Measurements from ENCODE around the gene FES.

GRCh38 chr15:90857337-90857736 lies 27.0 kb upstream of the FES start:
- TF ChIP-seq CTCF (CRISPR knock-in tag; IDR thresholded peaks at IDR 0.05) = no peak
- no peak for TF ChIP-seq TCF7 (IDR thresholded peaks at IDR 0.05; ENCODE audit: low read depth)
- no peak for TF ChIP-seq PLSCR1 (CRISPR knock-in tag; IDR thresholded peaks at IDR 0.05; ENCODE audit: borderline replicate concordance)
- no peak for TF ChIP-seq POLR2AphosphoS5 (IDR thresholded peaks at IDR 0.05; ENCODE audit: low read depth, low read length)
- no peak for TF ChIP-seq ELF4 (CRISPR knock-in tag; IDR thresholded peaks at IDR 0.05; ENCODE audit: borderline replicate concordance)
- no peak for TF ChIP-seq ZMAT5 (CRISPR knock-in tag; IDR thresholded peaks at IDR 0.05; ENCODE audit: borderline replicate concordance, low read depth)

All from HepG2 (cell line).